Calu3 (cell line): ENCODE measurements around the gene APLN. TPM values are rescaled to one million over a fixed set of nuclear protein-coding genes. Genes with fewer than 3 reads are reported as not detected.

Experiments
- BruUV-seq: library from RNA; stranded (reverse); fragments of 400-500 nt; replicated peaks from 2 replicates; lab custom pipeline; 2021; lab: Mats Ljungman, UMichigan
- CTCF ChIA-PET: fragments of 300-600 bp; sonication (Branson Sonifier 250); formaldehyde crosslinking; loops from one replicate; lab custom pipeline; 2022; ENCODE audit warnings: antibody characterized with exemption; lab: Charles Lee
- DNase-seq: peaks from one replicate; pipeline ENCODE4 v3.0.0; 2022
- H3K27ac Mint-ChIP-seq: one replicate; pipeline ENCODE4 v1.8.0; 2022; ENCODE audit warnings: mixed read lengths; ENCODE audit not compliant: unreplicated experiment
- H3K27me3 Mint-ChIP-seq: one replicate; pipeline ENCODE4 v1.8.0; 2022; ENCODE audit warnings: mixed read lengths; ENCODE audit not compliant: unreplicated experiment
- H3K36me3 Mint-ChIP-seq: one replicate; pipeline ENCODE4 v1.8.0; 2022; ENCODE audit warnings: mild to moderate bottlenecking, moderate library complexity, mixed read lengths; ENCODE audit not compliant: insufficient read depth, unreplicated experiment
- H3K4me1 Mint-ChIP-seq: one replicate; pipeline ENCODE4 v1.8.0; 2022; ENCODE audit warnings: mild to moderate bottlenecking, low read depth, mixed read lengths; ENCODE audit not compliant: unreplicated experiment
- H3K4me3 Mint-ChIP-seq: one replicate; pipeline ENCODE4 v1.8.0; 2022; ENCODE audit warnings: mild to moderate bottlenecking, low read depth, moderate library complexity, mixed read lengths; ENCODE audit not compliant: unreplicated experiment
- H3K9me3 Mint-ChIP-seq: one replicate; pipeline ENCODE4 v1.8.0; 2022; ENCODE audit warnings: low read depth, mixed read lengths; ENCODE audit not compliant: unreplicated experiment
- intact Hi-C: fragments of 100-400 bp; cut with micrococcal nuclease; formaldehyde crosslinking; loops from one replicate; pipeline ENCODE4 v1.10.0; 2022; ENCODE audit not compliant: unreplicated experiment
- total RNA-seq: library from RNA; stranded (reverse); gene quantifications from 2 replicates; pipeline ENCODE4 v1.2.3, GENCODE V29; 2022
- TF ChIP-seq, protein P1 (sequence below): fragments of 200-600 bp; IDR thresholded peaks from one replicate; pipeline ENCODE4 v1.8.0; 2022; ENCODE audit warnings: antibody characterized with exemption; ENCODE audit not compliant: unreplicated experiment

APLN gene
- total RNA-seq, 1 experiment from 2014 or later, result 0.35 TPM

GRCh38 chrX:129599499-129599898 lies 55.3 kb downstream of the APLN start:
- CTCF ChIA-PET, result no interaction called here
- no peak for DNase-seq
- BruUV-seq, result no TSS peak
- TF ChIP-seq, protein P1, sequence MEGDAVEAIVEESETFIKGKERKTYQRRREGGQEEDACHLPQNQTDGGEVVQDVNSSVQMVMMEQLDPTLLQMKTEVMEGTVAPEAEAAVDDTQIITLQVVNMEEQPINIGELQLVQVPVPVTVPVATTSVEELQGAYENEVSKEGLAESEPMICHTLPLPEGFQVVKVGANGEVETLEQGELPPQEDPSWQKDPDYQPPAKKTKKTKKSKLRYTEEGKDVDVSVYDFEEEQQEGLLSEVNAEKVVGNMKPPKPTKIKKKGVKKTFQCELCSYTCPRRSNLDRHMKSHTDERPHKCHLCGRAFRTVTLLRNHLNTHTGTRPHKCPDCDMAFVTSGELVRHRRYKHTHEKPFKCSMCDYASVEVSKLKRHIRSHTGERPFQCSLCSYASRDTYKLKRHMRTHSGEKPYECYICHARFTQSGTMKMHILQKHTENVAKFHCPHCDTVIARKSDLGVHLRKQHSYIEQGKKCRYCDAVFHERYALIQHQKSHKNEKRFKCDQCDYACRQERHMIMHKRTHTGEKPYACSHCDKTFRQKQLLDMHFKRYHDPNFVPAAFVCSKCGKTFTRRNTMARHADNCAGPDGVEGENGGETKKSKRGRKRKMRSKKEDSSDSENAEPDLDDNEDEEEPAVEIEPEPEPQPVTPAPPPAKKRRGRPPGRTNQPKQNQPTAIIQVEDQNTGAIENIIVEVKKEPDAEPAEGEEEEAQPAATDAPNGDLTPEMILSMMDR, result no peak
- H3K9me3 Mint-ChIP-seq, result no peaks in the 10 kb centered on the region
- H3K27ac Mint-ChIP-seq, result no peak overlapping the region
- no peaks in the 10 kb centered on the region for H3K27me3 Mint-ChIP-seq
- intact Hi-C loops, result no loop called here
- H3K4me1 Mint-ChIP-seq, result no peaks in the 10 kb centered on the region
- peaks cover 11% of the 10 kb centered on the region for H3K36me3 Mint-ChIP-seq
- H3K4me3 Mint-ChIP-seq, result no peak overlapping the region

GRCh38 chrX:129597905-129598304 lies 56.9 kb downstream of the APLN start:
- no peak overlapping the region for H3K4me3 Mint-ChIP-seq
- CTCF ChIA-PET, result no interaction called here

DNA sequence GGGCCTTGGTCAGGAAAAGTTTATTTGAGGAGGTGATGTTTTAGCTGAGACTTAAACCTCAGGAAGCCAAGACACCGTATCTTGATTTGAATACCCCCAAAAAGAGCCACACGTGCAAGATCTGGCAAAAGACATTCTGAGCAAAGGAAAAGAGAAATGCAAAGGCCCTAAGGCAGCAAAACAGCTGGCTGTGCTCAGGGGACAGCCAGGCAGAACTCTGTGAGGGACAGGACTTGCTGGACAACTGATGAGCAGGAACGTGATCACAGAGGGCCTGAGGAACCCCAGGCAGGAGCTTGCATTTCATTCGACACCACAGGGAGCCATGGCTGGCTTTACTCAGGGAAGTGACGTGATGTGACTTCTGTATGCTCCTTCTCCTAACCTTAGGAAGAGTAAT lies 58.7 kb downstream of the APLN start:
- Mint-ChIP-seq H3K4me1 (no peaks in the 10 kb centered on the region), H3K36me3 (no peaks in the 10 kb centered on the region), H3K4me3 (no peak overlapping the region), H3K27ac (no peak overlapping the region), H3K9me3 (no peaks in the 10 kb centered on the region), H3K27me3 (no peaks in the 10 kb centered on the region)
- CTCF ChIA-PET, result no interaction called here
- no peak for DNase-seq
- intact Hi-C loops, result no loop called here
- TF ChIP-seq, protein P1, result no peak
- no TSS peak for BruUV-seq

More at GRCh38 chrX:129597905-129598304, 56.9 kb downstream of the APLN start:
- H3K27ac Mint-ChIP-seq, result no peak overlapping the region
- no TSS peak for BruUV-seq
- TF ChIP-seq, protein P1, result no peak
- intact Hi-C loops, result no loop called here
- H3K9me3 Mint-ChIP-seq, result no peaks in the 10 kb centered on the region
- DNase-seq, result no peak
- H3K27me3 Mint-ChIP-seq, result no peaks in the 10 kb centered on the region
- peaks cover 5% of the 10 kb centered on the region for H3K36me3 Mint-ChIP-seq
- no peaks in the 10 kb centered on the region for H3K4me1 Mint-ChIP-seq

Other genes with a start within 250 kb of the APLN start
- 10.1 and 11.0 TPM in 2 replicates for gene SMARCA1, start 131.5 kb downstream of the APLN start, total RNA-seq
- 29.6 and 30.7 TPM in 2 replicates for gene OCRL, start 114.7 kb downstream of the APLN start, total RNA-seq
- gene XPNPEP2, start 84.0 kb upstream of the APLN start, total RNA-seq, result not detected in 2 replicates
- gene SASH3, start 125.0 kb upstream of the APLN start, total RNA-seq, result not detected in 2 replicates
- 60.8 and 66.6 TPM in 2 replicates for gene ZDHHC9, start 188.9 kb upstream of the APLN start, total RNA-seq